GM12878 (cell line): ENCODE data around the gene BEST2. TPM values are rescaled to one million over a fixed set of nuclear protein-coding genes. Genes with fewer than 3 reads are reported as not detected.

ENCODE experiments used
- ASH2L ChIP-seq: fragments of 300-600, 200-600 bp; sonication (generic); IDR thresholded peaks from 2 replicates; pipeline ENCODE4 v1.6.1; 2017; ENCODE audit warnings: low read depth, mild to moderate bottlenecking, borderline replicate concordance
- FOXK2 ChIP-seq: fragments of 450-650 bp; IDR thresholded peaks from 2 replicates; pipeline ENCODE4 v1.6.1; 2017; ENCODE audit warnings: mild to moderate bottlenecking, moderate library complexity
- HDAC6 ChIP-seq: fragments of 200-600 bp; sonication (generic); IDR thresholded peaks from one replicate; pipeline ENCODE4 v1.8.0; 2017; ENCODE audit warnings: antibody characterized with exemption; ENCODE audit not compliant: unreplicated experiment
- JUNB ChIP-seq: IDR thresholded peaks from 2 replicates; pipeline ENCODE4 v1.6.1; 2016; ENCODE audit warnings: antibody characterized with exemption, mild to moderate bottlenecking
- KDM1A ChIP-seq: fragments of 200-600 bp; sonication (generic); IDR thresholded peaks from 2 replicates; pipeline ENCODE4 v1.6.1; 2016; ENCODE audit warnings: borderline replicate concordance
- MYB ChIP-seq: fragments of 150-350 bp; IDR thresholded peaks from 2 replicates; pipeline ENCODE4 v1.6.1; 2014; ENCODE audit warnings: mild to moderate bottlenecking, low read depth, low read length, borderline replicate concordance
- NFXL1 ChIP-seq: fragments of 450-650 bp; IDR thresholded peaks from 2 replicates; pipeline ENCODE4 v1.6.1; 2017; ENCODE audit warnings: antibody characterized with exemption, mild to moderate bottlenecking, borderline replicate concordance
- NFYB ChIP-seq: IDR thresholded peaks from 2 replicates; pipeline ENCODE4 v1.6.1; 2011; ENCODE audit warnings: low read depth, mild to moderate bottlenecking, low read length, improper control_type of control experiment, moderate library complexity; ENCODE audit not compliant: insufficient read depth
- NR2C1 ChIP-seq: fragments of 450-650 bp; IDR thresholded peaks from 2 replicates; pipeline ENCODE4 v1.6.1; 2017; ENCODE audit warnings: antibody characterized with exemption, mild to moderate bottlenecking, moderate library complexity
- NR2C2 ChIP-seq: IDR thresholded peaks from 2 replicates; pipeline ENCODE4 v1.6.1; 2011; ENCODE audit warnings: borderline replicate concordance, low read depth; ENCODE audit not compliant: control insufficient read depth, insufficient read length
- NRF1 ChIP-seq: conservative IDR thresholded peaks from 2 replicates; pipeline ENCODE4 v1.6.1; 2011; ENCODE audit warnings: mild to moderate bottlenecking, low read depth, low read length, improper control_type of control experiment
- POU2F2 ChIP-seq: IDR thresholded peaks from 3 replicates; pipeline ENCODE4 v1.6.1; 2011; ENCODE audit warnings: low read depth, mild to moderate bottlenecking, low read length, borderline replicate concordance
- RB1 ChIP-seq: fragments of 450-650 bp; formaldehyde crosslinking; IDR thresholded peaks from 2 replicates; pipeline ENCODE4 v1.6.1; 2017; ENCODE audit warnings: mild to moderate bottlenecking, borderline replicate concordance
- RELA ChIP-seq: fragments of 450-650 bp; IDR thresholded peaks from 2 replicates; pipeline ENCODE4 v1.8.0; 2014; ENCODE audit warnings: borderline replicate concordance; ENCODE audit not compliant: partially characterized antibody
- REST ChIP-seq: IDR thresholded peaks from 2 replicates; pipeline ENCODE4 v1.6.1; 2012; ENCODE audit warnings: mild to moderate bottlenecking, low read depth, low read length
- RUNX3 ChIP-seq: IDR thresholded peaks from 2 replicates; pipeline ENCODE4 v1.6.1; 2012; ENCODE audit warnings: low read length, inconsistent platforms
- SREBF2 ChIP-seq: IDR thresholded peaks from 2 replicates; pipeline ENCODE4 v1.6.1; 2012; ENCODE audit warnings: mild to moderate bottlenecking, low read length
- TARDBP ChIP-seq: IDR thresholded peaks from 2 replicates; pipeline ENCODE4 v1.6.1; 2016; ENCODE audit warnings: borderline replicate concordance
- TBL1XR1 ChIP-seq: IDR thresholded peaks from 2 replicates; pipeline ENCODE4 v1.6.1; 2012; ENCODE audit warnings: low read depth, low read length, improper control_type of control experiment
- YBX1 ChIP-seq: fragments of 450-650 bp; IDR thresholded peaks from 2 replicates; pipeline ENCODE4 v1.6.1; 2016; ENCODE audit warnings: antibody characterized with exemption
- ZNF24 ChIP-seq: fragments of 450-650 bp; IDR thresholded peaks from 2 replicates; pipeline ENCODE4 v1.6.1; 2017; ENCODE audit warnings: antibody characterized with exemption, mild to moderate bottlenecking
- ZSCAN29 ChIP-seq: fragments of 450-650 bp; IDR thresholded peaks from 2 replicates; pipeline ENCODE4 v1.6.1; 2017; ENCODE audit warnings: mild to moderate bottlenecking, moderate library complexity
- ZZZ3 ChIP-seq: IDR thresholded peaks from 2 replicates; pipeline ENCODE4 v1.6.1; 2011; ENCODE audit warnings: low read depth; ENCODE audit not compliant: control insufficient read depth, insufficient read length
- polyA plus RNA-seq, 11 experiments: library from polyadenylated mRNA; depleted of rRNA in 4 of 11; unstranded in 6 of 11; stranded (reverse) in 5 of 11; fragments of >200 nt; fragmentation: Nextera tagmentation in 4 of 11; fragmentation: Illumina TruSeq in 1 of 11; extraction: Ambion mirVana in 4 of 11; extraction: Trizol in 1 of 11; gene quantifications; 1 replicate in 1 of 11; 2 replicates in 10 of 11; pipeline versions ENCODE4 v1.2.1 to v1.2.3, GENCODE V29; 2011 to 2016; ENCODE audit warnings: inconsistent platforms in 2 of 11, missing spikeins in 2 of 11, low read depth in 1 of 11
- total RNA-seq, 4 experiments: library from RNA; depleted of rRNA in 3 of 4; stranded (reverse); fragments of >200 nt in 3 of 4; fragmentation: Illumina TruSeq in 1 of 4; extraction: Trizol in 1 of 4; gene quantifications; 2 replicates each; pipeline versions ENCODE4 v1.2.1 to v1.2.3, GENCODE V29; 2013 to 2021
- TF ChIP-seq, protein P1 (sequence below): IDR thresholded peaks from 2 replicates; pipeline ENCODE4 v1.6.1; 2012; ENCODE audit warnings: improper control_type of control experiment, low read depth, low read length; ENCODE audit not compliant: insufficient replicate concordance

Gene BEST2
- total and polyA plus RNA-seq, 10 of the 15 experiments (the other 5 are each of a cell fraction or from before 2014, with no cell fraction given): not detected

DNA sequence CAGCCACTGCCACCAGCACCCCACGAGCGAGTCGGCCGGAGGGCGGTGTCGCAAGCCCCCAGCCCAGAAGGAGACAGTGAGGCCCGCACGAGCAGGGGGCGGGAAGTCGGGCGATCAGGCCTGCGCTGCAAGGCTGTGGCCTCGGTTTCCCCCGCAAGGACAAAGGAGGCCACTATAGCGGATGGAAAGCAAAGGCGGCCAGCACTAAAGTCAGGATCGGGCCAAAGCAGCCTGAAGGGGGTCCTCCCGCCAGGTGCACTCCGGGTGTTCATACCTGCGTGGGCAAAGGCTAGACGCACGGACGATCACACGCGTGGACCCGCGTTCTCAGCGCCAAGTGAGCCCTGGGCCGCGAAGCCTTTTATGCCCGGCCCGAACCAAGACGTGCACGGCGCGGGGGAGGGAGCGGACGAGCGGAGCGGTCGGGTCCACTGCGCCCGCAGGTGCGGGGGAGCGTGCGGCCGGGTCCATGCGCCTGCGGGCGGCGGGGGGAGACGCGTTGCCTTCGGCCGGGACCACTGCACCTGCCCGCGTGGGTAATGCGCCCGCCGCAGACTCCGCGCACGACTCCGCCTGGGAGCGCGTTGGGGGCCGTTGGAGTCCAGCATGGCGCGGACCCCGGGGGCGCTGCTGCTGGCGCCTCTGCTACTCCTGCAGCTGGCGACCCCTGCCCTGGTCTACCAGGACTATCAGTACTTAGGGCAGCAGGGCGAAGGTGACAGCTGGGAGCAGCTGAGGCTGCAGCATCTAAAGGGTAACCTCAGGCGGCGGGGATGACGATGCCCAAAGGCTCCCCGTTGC lies 50.1 kb downstream of the BEST2 start, which contains the start of the genes PRDX2 and THSD8 (continued):
- no peak for TF ChIP-seq ASH2L
- TF ChIP-seq SREBF2: no peak
- TF ChIP-seq NR2C1: 0 out of 2 replicates have a peak, but pooled peaks have one; percentile 16
- TF ChIP-seq TARDBP: no peak
- TF ChIP-seq ZZZ3: no peak
- TF ChIP-seq MYB: no peak
- peak; percentile 97 for TF ChIP-seq FOXK2
- TF ChIP-seq REST: no peak
- no peak for TF ChIP-seq NRF1
- TF ChIP-seq RB1: peak; percentile 89
- TF ChIP-seq ZSCAN29: 0 out of 2 replicates have a peak, but pooled peaks have one; percentile 64
- TF ChIP-seq POU2F2: peak; percentile 84; the same call in 2 of the 3 replicates
- no peak for TF ChIP-seq HDAC6
- peak; percentile 59 for TF ChIP-seq RUNX3
- no peak for TF ChIP-seq NFYB
- TF ChIP-seq, protein P1, sequence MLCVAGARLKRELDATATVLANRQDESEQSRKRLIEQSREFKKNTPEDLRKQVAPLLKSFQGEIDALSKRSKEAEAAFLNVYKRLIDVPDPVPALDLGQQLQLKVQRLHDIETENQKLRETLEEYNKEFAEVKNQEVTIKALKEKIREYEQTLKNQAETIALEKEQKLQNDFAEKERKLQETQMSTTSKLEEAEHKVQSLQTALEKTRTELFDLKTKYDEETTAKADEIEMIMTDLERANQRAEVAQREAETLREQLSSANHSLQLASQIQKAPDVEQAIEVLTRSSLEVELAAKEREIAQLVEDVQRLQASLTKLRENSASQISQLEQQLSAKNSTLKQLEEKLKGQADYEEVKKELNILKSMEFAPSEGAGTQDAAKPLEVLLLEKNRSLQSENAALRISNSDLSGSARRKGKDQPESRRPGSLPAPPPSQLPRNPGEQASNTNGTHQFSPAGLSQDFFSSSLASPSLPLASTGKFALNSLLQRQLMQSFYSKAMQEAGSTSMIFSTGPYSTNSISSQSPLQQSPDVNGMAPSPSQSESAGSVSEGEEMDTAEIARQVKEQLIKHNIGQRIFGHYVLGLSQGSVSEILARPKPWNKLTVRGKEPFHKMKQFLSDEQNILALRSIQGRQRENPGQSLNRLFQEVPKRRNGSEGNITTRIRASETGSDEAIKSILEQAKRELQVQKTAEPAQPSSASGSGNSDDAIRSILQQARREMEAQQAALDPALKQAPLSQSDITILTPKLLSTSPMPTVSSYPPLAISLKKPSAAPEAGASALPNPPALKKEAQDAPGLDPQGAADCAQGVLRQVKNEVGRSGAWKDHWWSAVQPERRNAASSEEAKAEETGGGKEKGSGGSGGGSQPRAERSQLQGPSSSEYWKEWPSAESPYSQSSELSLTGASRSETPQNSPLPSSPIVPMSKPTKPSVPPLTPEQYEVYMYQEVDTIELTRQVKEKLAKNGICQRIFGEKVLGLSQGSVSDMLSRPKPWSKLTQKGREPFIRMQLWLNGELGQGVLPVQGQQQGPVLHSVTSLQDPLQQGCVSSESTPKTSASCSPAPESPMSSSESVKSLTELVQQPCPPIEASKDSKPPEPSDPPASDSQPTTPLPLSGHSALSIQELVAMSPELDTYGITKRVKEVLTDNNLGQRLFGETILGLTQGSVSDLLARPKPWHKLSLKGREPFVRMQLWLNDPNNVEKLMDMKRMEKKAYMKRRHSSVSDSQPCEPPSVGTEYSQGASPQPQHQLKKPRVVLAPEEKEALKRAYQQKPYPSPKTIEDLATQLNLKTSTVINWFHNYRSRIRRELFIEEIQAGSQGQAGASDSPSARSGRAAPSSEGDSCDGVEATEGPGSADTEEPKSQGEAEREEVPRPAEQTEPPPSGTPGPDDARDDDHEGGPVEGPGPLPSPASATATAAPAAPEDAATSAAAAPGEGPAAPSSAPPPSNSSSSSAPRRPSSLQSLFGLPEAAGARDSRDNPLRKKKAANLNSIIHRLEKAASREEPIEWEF: no peak
- peak; percentile 57 for TF ChIP-seq RELA
- no peak for TF ChIP-seq NR2C2
- no peak for TF ChIP-seq TBL1XR1
- no peak for TF ChIP-seq NFXL1
- TF ChIP-seq KDM1A: no peak
- no peak for TF ChIP-seq JUNB
- TF ChIP-seq ZNF24: no peak
- no peak for TF ChIP-seq YBX1
